Right atrium auricular region (tissue), 2 donors: ENCODE measurements around the gene RTF2. TPM values are rescaled to one million over a fixed set of nuclear protein-coding genes. Genes with fewer than 3 reads are reported as not detected.

ENCODE experiments used
- DNase-seq: peaks from one replicate; pipeline ENCODE4 v3.0.0-alpha.2; 2019; ENCODE audit warnings: low spot score
- H3K27ac ChIP-seq, 2 donors: fragments of 200-600 bp; sonication (generic); 1 replicate in 1 of 2; 2 replicates in 1 of 2; pipeline ENCODE4 v1.5.1; 2016 to 2019
- H3K27me3 ChIP-seq, 2 donors: fragments of 200-600 bp; sonication (generic); one replicate each; pipeline versions ENCODE4 v1.5.1 to v1.6.0; 2017 to 2019
- H3K36me3 ChIP-seq: fragments of 200-600 bp; sonication (generic); one replicate; pipeline ENCODE4 v1.5.1; 2016
- H3K4me1 ChIP-seq, 2 donors: fragments of 200-600 bp; sonication (generic); one replicate each; pipeline versions ENCODE4 v1.5.1 to v1.6.0; 2017 to 2019
- H3K4me3 ChIP-seq, 2 donors: fragments of 200-600 bp; sonication (generic); 1 replicate in 1 of 2; 2 replicates in 1 of 2; pipeline ENCODE4 v1.5.1; 2017 to 2019; ENCODE audit warnings: mild to moderate bottlenecking in 1 of 2, moderate library complexity in 1 of 2
- H3K9me3 ChIP-seq, 2 donors: fragments of 200-600 bp; sonication (generic); one replicate each; pipeline ENCODE4 v1.5.1; 2019
- total RNA-seq, 2 donors: library from RNA; depleted of rRNA; stranded (reverse); fragments of >200 nt; gene quantifications; one replicate each; pipeline ENCODE4 v1.1.0, GENCODE V29; 2016
- TF ChIP-seq, protein P1 (sequence below), 2 donors: fragments of 200-600 bp; sonication (generic); IDR thresholded peaks; one replicate each; pipeline ENCODE4 v1.5.1; 2019; ENCODE audit warnings: antibody characterized with exemption in 2 of 2

RTF2 gene
- total RNA-seq, 2 donors from 2014 or later, result 48.6 to 49.4 TPM

- Histone ChIP-seq H3K27me3 (no peaks in the 10 kb centered on the region), H3K9me3 (no peaks in the 10 kb centered on the region), H3K4me3 (no peak overlapping the region), H3K27ac (no peak overlapping the region), H3K36me3 (no peaks in the 10 kb centered on the region), H3K4me1 (no peaks in the 10 kb centered on the region)
- DNase-seq, result no peak
- TF ChIP-seq, protein P1, sequence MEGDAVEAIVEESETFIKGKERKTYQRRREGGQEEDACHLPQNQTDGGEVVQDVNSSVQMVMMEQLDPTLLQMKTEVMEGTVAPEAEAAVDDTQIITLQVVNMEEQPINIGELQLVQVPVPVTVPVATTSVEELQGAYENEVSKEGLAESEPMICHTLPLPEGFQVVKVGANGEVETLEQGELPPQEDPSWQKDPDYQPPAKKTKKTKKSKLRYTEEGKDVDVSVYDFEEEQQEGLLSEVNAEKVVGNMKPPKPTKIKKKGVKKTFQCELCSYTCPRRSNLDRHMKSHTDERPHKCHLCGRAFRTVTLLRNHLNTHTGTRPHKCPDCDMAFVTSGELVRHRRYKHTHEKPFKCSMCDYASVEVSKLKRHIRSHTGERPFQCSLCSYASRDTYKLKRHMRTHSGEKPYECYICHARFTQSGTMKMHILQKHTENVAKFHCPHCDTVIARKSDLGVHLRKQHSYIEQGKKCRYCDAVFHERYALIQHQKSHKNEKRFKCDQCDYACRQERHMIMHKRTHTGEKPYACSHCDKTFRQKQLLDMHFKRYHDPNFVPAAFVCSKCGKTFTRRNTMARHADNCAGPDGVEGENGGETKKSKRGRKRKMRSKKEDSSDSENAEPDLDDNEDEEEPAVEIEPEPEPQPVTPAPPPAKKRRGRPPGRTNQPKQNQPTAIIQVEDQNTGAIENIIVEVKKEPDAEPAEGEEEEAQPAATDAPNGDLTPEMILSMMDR (IDR thresholded peaks at IDR 0.05), result no peak
Observed at GRCh38 chr20:56431471-56431870, 37.0 kb upstream of the RTF2 start.

GRCh38 chr20:56433221-56433879, 35.1 kb upstream of the RTF2 start:
- Histone ChIP-seq H3K4me3 (no peak overlapping the region), H3K27me3 (no peaks in the 10 kb centered on the region), H3K27ac (no peak overlapping the region), H3K4me1 (no peaks in the 10 kb centered on the region), H3K9me3 (no peaks in the 10 kb centered on the region), H3K36me3 (no peaks in the 10 kb centered on the region)
- TF ChIP-seq, protein P1 (IDR thresholded peaks at IDR 0.05), result no peak
- no peak for DNase-seq

GRCh38 chr20:56433880-56434255, 34.6 kb upstream of the RTF2 start:
- no peaks in the 10 kb centered on the region for H3K36me3 ChIP-seq
- H3K4me1 ChIP-seq, result no peaks in the 10 kb centered on the region
- no peak overlapping the region for H3K27ac ChIP-seq
- DNase-seq, result no peak
- no peak overlapping the region for H3K4me3 ChIP-seq
- TF ChIP-seq, protein P1 (IDR thresholded peaks at IDR 0.05), result no peak
- no peaks in the 10 kb centered on the region for H3K9me3 ChIP-seq
- no peaks in the 10 kb centered on the region for H3K27me3 ChIP-seq

DNA sequence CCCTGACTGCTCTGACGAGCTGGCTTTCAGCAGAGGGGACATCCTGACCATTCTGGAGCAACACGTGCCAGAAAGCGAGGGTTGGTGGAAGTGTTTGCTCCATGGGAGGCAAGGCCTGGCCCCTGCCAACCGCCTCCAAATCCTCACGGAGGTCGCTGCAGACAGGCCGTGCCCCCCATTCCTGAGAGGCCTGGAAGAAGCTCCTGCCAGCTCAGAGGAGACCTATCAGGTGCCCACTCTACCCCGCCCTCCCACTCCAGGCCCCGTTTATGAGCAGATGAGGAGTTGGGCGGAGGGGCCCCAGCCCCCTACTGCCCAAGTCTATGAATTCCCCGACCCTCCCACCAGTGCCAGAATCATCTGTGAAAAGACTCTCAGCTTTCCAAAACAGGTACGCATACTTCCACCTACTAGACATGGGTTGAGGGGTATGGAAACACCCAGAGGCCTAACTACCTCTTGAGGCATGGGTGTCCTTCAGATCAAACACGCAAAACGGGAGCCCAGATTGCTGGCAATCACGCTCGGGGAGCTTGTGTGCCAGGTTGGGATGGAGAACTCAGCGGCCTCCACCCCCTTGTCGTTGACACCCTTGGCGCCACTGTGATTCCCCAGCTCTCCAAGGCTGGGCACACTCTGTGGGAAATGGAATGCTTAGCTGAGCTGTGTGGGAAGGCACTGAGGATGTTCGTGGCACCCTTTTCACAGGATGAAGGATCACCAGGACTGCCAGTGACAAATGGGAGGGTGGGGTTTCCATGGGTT, 31.0 kb upstream of the RTF2 start:
- Histone ChIP-seq H3K9me3 (no peaks in the 10 kb centered on the region), H3K27me3 (no peaks in the 10 kb centered on the region), H3K36me3 (no peaks in the 10 kb centered on the region), H3K27ac (no peak overlapping the region), H3K4me1 (no peaks in the 10 kb centered on the region), H3K4me3 (no peak overlapping the region)
- DNase-seq, result no peak
- TF ChIP-seq, protein P1 (IDR thresholded peaks at IDR 0.05), result no peak

DNA sequence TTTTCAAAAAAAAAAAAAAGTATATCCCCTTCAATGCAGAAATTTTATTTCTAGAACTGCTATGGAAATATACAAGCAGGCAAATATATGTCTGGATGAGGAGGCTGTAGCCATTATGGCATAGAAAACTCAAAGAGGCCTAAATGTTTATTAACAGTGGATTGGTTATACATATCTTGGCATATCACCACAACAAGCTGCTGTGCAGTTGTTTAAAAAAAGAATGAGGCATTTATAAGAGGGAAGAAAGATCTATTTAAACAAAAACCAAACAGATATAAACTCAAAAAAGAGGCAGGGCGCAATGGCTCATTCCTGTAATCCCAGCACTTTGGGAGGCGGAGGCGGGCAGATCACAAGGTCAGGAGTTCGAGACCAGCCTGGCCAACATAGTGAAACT, 30.1 kb upstream of the RTF2 start:
- no peaks in the 10 kb centered on the region for H3K27me3 ChIP-seq
- H3K27ac ChIP-seq, result no peak overlapping the region
- no peaks in the 10 kb centered on the region for H3K36me3 ChIP-seq
- H3K4me3 ChIP-seq, result no peak overlapping the region
- DNase-seq, result no peak
- no peaks in the 10 kb centered on the region for H3K9me3 ChIP-seq
- no peaks in the 10 kb centered on the region for H3K4me1 ChIP-seq
- TF ChIP-seq, protein P1 (IDR thresholded peaks at IDR 0.05), result no peak
